Measurements from ENCODE around the gene CCDC40. TPM values are rescaled to one million over a fixed set of nuclear protein-coding genes. Genes with fewer than 3 reads are reported as not detected.
A peak's percentile ranks its signal among the peaks of the same experiment; 100 is the strongest.

The CCDC40 gene
- total and polyA plus RNA-seq, 2 of the 13 experiments (the other 11 are each of a cell fraction or from before 2014, with no cell fraction given): 4.1 to 5.5 TPM

- TF ChIP-seq CCAR2 (optimal IDR thresholded peaks at IDR 0.05; ENCODE audit: low read depth, low read length) (peak; percentile 45), FOXA1 (IDR thresholded peaks at IDR 0.05) (no peak), FOXA1 (CRISPR knock-in tag; IDR thresholded peaks at IDR 0.05) (no peak), MIXL1 (CRISPR knock-in tag; IDR thresholded peaks at IDR 0.05) (peak; percentile 51), BORCS8-MEF2B (CRISPR knock-in tag; IDR thresholded peaks at IDR 0.05) (peak; percentile 86), THYN1 (CRISPR knock-in tag; IDR thresholded peaks at IDR 0.05; ENCODE audit: borderline replicate concordance, low read depth) (peak; percentile 64; the same call in 1 of the 2 replicates), TARDBP (CRISPR knock-in tag; IDR thresholded peaks at IDR 0.05) (peak; percentile 89), ZSCAN29 (CRISPR knock-in tag; conservative IDR thresholded peaks at IDR 0.05) (peak; percentile 88), NR2F1 (CRISPR knock-in tag; IDR thresholded peaks at IDR 0.05) (0 out of 4 replicates have a peak, but pooled peaks of 1 of the 2 experiments have one; percentile 14), GATAD1 (CRISPR knock-in tag; IDR thresholded peaks at IDR 0.05) (peak; percentile 22; the same call in 1 of the 2 replicates), NFKBIZ (CRISPR knock-in tag; IDR thresholded peaks at IDR 0.05) (no peak), RXRB (CRISPR knock-in tag; IDR thresholded peaks at IDR 0.05; ENCODE audit: borderline replicate concordance) (peak; percentile 60; the same call in 1 of the 2 replicates), TRIM24 (CRISPR knock-in tag; IDR thresholded peaks at IDR 0.05) (no peak), BRD4 (CRISPR knock-in tag; IDR thresholded peaks at IDR 0.05) (no peak), ZNF563 (CRISPR knock-in tag; IDR thresholded peaks at IDR 0.05) (peak; percentile 76), ZNF781 (CRISPR knock-in tag; IDR thresholded peaks at IDR 0.05; ENCODE audit: borderline replicate concordance, not compliant biosample characterization) (peak; percentile 57), SOX6 (IDR thresholded peaks at IDR 0.05) (no peak), SOX6 (CRISPR knock-in tag; IDR thresholded peaks at IDR 0.05) (peak; percentile 54), ZNF333 (CRISPR knock-in tag; IDR thresholded peaks at IDR 0.05; ENCODE audit: borderline replicate concordance) (0 out of 2 replicates have a peak, but pooled peaks have one; percentile 39), DR1 (CRISPR knock-in tag; IDR thresholded peaks at IDR 0.05) (peak; percentile 1; the same call in 1 of the 2 replicates), ZNF770 (CRISPR knock-in tag; IDR thresholded peaks at IDR 0.05) (peak; percentile 62; the same call in 1 of the 2 replicates), ELF1 (CRISPR knock-in tag; IDR thresholded peaks at IDR 0.05) (0 out of 2 replicates have a peak, but pooled peaks have one; percentile 17)
- TF ChIP-seq, protein P1, sequence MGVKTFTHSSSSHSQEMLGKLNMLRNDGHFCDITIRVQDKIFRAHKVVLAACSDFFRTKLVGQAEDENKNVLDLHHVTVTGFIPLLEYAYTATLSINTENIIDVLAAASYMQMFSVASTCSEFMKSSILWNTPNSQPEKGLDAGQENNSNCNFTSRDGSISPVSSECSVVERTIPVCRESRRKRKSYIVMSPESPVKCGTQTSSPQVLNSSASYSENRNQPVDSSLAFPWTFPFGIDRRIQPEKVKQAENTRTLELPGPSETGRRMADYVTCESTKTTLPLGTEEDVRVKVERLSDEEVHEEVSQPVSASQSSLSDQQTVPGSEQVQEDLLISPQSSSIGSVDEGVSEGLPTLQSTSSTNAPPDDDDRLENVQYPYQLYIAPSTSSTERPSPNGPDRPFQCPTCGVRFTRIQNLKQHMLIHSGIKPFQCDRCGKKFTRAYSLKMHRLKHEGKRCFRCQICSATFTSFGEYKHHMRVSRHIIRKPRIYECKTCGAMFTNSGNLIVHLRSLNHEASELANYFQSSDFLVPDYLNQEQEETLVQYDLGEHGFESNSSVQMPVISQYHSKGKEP (CRISPR knock-in tag; IDR thresholded peaks at IDR 0.05): 0 out of 2 replicates have a peak, but pooled peaks have one; percentile 70
- TF ChIP-seq, protein P2, sequence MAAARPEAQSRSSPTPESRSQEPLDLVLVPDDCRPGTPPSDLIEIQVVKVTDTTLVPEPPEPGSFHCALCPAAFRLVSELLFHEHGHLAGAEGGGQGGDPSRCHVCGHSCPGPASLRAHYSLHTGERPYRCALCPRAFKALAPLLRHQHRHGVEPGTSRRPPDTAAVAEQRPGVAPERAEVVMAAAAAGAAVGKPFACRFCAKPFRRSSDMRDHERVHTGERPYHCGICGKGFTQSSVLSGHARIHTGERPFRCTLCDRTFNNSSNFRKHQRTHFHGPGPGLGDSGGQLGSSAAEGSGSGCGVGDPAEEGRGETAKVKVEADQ (CRISPR knock-in tag; IDR thresholded peaks at IDR 0.05; ENCODE audit: borderline replicate concordance): 0 out of 2 replicates have a peak, but pooled peaks have one; percentile 42
- TF ChIP-seq, protein P3, sequence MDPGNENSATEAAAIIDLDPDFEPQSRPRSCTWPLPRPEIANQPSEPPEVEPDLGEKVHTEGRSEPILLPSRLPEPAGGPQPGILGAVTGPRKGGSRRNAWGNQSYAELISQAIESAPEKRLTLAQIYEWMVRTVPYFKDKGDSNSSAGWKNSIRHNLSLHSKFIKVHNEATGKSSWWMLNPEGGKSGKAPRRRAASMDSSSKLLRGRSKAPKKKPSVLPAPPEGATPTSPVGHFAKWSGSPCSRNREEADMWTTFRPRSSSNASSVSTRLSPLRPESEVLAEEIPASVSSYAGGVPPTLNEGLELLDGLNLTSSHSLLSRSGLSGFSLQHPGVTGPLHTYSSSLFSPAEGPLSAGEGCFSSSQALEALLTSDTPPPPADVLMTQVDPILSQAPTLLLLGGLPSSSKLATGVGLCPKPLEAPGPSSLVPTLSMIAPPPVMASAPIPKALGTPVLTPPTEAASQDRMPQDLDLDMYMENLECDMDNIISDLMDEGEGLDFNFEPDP (CRISPR knock-in tag; conservative IDR thresholded peaks at IDR 0.05): no peak
These were observed 12.8 kb upstream of the CCDC40 start (continued) for GRCh38 chr17:80023481-80024205.
